RWPE2 (cell line): ENCODE measurements around the gene SUGCT.

Experiments used
- ATAC-seq: fragments of 200-7000 bp; cut with Tn5 transposase; 3 replicates; pipeline ENCODE4 v1.9.1; 2021; ENCODE audit warnings: low read depth
- DNase-seq: peaks from one replicate; pipeline ENCODE4 v3.0.0-alpha.2; 2020; ENCODE audit warnings: low spot score
- H3K27ac ChIP-seq: fragments of 450-650 bp; 2 replicates; pipeline ENCODE4 v1.5.1; 2017; ENCODE audit warnings: mild to moderate bottlenecking; ENCODE audit not compliant: poor library complexity, severe bottlenecking
- H3K27me3 ChIP-seq: fragments of 250-450 bp; sonication (Bioruptor Pico); 2 replicates; pipeline ENCODE4 v1.5.1; 2021; ENCODE audit warnings: mild to moderate bottlenecking, moderate library complexity; ENCODE audit not compliant: insufficient read depth, poor library complexity, severe bottlenecking
- H3K36me3 ChIP-seq: fragments of 250-450 bp; sonication (Bioruptor Pico); 2 replicates; pipeline ENCODE4 v1.5.1; 2020; ENCODE audit warnings: low read depth, mild to moderate bottlenecking, moderate library complexity
- H3K4me1 ChIP-seq: fragments of 250-450 bp; sonication (Bioruptor Pico); 2 replicates; pipeline ENCODE4 v1.5.1; 2021; ENCODE audit warnings: mild to moderate bottlenecking, moderate library complexity; ENCODE audit not compliant: insufficient read depth, poor library complexity, severe bottlenecking
- H3K4me3 ChIP-seq: fragments of 250-450 bp; sonication (Bioruptor Pico); 2 replicates; pipeline ENCODE4 v1.5.1; 2021; ENCODE audit warnings: mild to moderate bottlenecking, moderate library complexity; ENCODE audit not compliant: severe bottlenecking
- H3K9me3 ChIP-seq: fragments of 250-450 bp; sonication (Bioruptor Pico); 2 replicates; pipeline ENCODE4 v1.5.1; 2021; ENCODE audit warnings: mild to moderate bottlenecking, moderate library complexity; ENCODE audit not compliant: severe bottlenecking
- TF ChIP-seq, protein P1 (sequence below): fragments of 450-650 bp; IDR thresholded peaks from one replicate; pipeline ENCODE4 v1.5.1; 2017; ENCODE audit warnings: mild to moderate bottlenecking, moderate library complexity; ENCODE audit not compliant: poor library complexity, severe bottlenecking

The SUGCT gene

DNA sequence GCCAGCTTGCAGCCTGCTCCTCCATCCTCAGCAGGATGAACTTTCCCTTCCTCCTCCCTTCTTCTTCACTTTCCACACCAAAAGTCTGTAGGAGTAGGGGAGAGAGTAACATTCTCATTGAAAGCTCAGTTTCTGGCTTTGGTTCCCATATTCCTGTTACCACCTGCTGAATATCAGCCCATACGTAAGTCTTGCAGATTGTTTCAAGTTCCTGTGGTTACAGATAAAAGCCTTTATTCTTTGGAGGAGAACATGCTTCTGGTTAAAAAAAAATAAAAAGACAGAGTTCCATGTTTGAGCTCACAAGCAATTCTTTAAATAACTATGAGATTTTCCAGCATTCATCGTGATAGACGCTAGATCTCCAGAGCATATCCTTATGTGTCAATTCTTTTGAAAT lies 637.3 kb downstream of the SUGCT start:
- no peak overlapping the region for H3K4me3 ChIP-seq
- no peaks in the 10 kb centered on the region for H3K9me3 ChIP-seq
- H3K27ac ChIP-seq: no peak overlapping the region
- H3K36me3 ChIP-seq: no peaks in the 10 kb centered on the region
- no peaks in the 10 kb centered on the region for H3K27me3 ChIP-seq
- ATAC-seq (no peak), DNase-seq (no peak)
- TF ChIP-seq, protein P1, sequence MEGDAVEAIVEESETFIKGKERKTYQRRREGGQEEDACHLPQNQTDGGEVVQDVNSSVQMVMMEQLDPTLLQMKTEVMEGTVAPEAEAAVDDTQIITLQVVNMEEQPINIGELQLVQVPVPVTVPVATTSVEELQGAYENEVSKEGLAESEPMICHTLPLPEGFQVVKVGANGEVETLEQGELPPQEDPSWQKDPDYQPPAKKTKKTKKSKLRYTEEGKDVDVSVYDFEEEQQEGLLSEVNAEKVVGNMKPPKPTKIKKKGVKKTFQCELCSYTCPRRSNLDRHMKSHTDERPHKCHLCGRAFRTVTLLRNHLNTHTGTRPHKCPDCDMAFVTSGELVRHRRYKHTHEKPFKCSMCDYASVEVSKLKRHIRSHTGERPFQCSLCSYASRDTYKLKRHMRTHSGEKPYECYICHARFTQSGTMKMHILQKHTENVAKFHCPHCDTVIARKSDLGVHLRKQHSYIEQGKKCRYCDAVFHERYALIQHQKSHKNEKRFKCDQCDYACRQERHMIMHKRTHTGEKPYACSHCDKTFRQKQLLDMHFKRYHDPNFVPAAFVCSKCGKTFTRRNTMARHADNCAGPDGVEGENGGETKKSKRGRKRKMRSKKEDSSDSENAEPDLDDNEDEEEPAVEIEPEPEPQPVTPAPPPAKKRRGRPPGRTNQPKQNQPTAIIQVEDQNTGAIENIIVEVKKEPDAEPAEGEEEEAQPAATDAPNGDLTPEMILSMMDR: no peak
- no peaks in the 10 kb centered on the region for H3K4me1 ChIP-seq

DNA sequence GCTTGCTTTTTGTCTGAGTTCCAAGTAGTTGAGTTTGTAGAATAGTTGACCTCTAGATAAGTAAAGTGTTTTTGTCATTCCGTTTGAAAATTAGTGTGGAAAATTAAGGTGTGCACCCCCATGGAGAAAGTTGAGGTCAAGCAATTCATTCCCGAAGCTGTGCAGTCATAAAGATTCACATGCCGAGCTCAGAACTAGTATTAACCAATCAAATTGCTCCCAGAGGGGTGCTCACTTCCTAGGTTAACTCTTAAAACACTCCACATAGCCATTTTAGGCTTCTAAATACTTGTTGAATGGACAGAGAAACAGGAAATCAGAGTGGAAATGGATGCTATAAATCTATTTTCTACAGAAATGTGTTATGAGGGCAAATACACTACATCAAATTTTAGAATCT lies 638.9 kb downstream of the SUGCT start:
- H3K4me1 ChIP-seq: no peaks in the 10 kb centered on the region
- no peaks in the 10 kb centered on the region for H3K36me3 ChIP-seq
- no peak overlapping the region for H3K4me3 ChIP-seq
- DNase-seq (no peak), ATAC-seq (no peak)
- no peak overlapping the region for H3K27ac ChIP-seq
- TF ChIP-seq, protein P1: no peak
- H3K9me3 ChIP-seq: no peaks in the 10 kb centered on the region
- no peaks in the 10 kb centered on the region for H3K27me3 ChIP-seq

DNA sequence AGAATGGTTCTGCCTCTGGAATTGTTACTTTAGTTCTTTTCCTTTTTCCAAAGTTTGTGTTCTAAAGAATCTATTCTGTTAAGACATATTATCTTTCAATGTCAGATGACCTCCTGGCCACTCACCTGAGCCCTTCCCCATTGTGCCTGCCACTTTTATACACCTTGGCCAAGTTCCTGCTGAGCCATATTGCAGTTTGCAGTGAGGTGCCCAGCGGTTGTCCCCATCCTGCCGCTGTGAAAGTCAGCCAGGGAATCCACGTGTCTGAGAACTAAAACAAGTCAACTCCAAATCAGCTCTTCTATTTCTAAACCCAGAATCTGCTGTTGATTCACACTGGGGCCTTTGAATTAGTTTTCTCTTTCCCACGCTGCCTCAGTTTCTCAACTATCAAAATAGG lies 641.1 kb downstream of the SUGCT start:
- DNase-seq: no peak
- H3K27ac ChIP-seq: no peak overlapping the region
- H3K4me1 ChIP-seq: no peaks in the 10 kb centered on the region
- ATAC-seq: no peak
- H3K9me3 ChIP-seq: no peaks in the 10 kb centered on the region
- TF ChIP-seq, protein P1: no peak
- H3K27me3 ChIP-seq: no peaks in the 10 kb centered on the region
- H3K4me3 ChIP-seq: no peak overlapping the region
- no peaks in the 10 kb centered on the region for H3K36me3 ChIP-seq

DNA sequence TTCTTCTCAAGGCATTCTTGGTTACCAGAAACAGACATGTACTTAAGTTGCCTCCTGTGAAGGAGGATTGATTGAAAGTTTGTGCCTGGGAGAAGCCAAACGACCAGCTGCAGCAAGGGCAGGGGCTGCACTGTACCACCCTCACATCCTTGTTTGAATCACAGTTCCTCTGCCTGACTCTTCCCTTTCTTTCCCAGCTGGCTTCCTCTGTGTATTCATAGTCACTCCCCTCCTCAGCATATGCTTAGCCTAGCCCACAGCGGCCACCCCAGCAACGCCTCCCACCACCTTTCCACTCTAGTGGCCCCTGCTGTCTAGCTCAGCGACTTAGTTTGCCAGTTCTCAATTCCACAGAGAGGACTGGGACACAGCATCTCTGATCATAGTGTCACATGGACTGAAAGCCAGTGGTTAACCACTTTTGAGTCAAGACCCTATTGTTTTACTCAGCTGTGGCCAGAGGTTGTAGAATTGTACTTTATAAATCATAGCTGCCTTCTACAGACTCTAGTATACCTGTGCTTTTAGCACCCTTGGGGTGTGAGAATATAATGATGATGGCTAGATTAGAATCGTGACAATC lies 643.0 kb downstream of the SUGCT start:
- Histone ChIP-seq H3K4me3 (no peak overlapping the region), H3K36me3 (no peaks in the 10 kb centered on the region), H3K27me3 (no peaks in the 10 kb centered on the region), H3K27ac (no peak overlapping the region), H3K9me3 (no peaks in the 10 kb centered on the region), H3K4me1 (no peaks in the 10 kb centered on the region)
- DNase-seq (no peak), ATAC-seq (no peak)
- TF ChIP-seq, protein P1: no peak

DNA sequence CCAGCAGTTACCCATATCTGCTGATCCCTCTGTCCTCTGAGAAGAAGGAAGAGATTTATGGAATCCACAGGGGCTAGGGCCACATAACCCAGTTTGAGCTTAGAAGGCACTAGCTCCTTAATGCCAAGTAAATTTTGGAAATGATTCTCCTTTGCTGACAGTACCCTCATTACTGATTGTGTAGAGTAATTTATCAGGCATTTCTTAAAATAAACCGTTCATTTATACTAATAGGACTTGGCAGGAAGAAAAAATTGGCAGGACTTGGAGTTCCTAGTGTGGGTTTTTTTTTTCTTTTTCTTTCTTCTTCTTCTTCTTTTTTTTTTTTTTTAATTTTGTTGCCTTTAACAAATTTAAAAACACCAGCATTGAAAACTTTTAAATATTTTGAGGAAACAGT lies 645.7 kb downstream of the SUGCT start:
- Histone ChIP-seq H3K9me3 (no peaks in the 10 kb centered on the region), H3K36me3 (no peaks in the 10 kb centered on the region), H3K27ac (no peak overlapping the region), H3K27me3 (no peaks in the 10 kb centered on the region), H3K4me3 (no peak overlapping the region), H3K4me1 (no peaks in the 10 kb centered on the region)
- DNase-seq: no peak
- ATAC-seq: no peak
- TF ChIP-seq, protein P1: no peak
